HepG2 (cell line): ENCODE data around the gene FKBP1A. TPM values are rescaled to one million over a fixed set of nuclear protein-coding genes. Genes with fewer than 3 reads are reported as not detected.

Experiments
- DMTF1 ChIP-seq: sonication (generic); formaldehyde crosslinking; IDR thresholded peaks from 2 replicates; pipeline ENCODE4 v1.4.0; 2020; ENCODE audit warnings: mild to moderate bottlenecking, missing genetic modification reagents
- DPF2 ChIP-seq: sonication (generic); formaldehyde crosslinking; IDR thresholded peaks from 2 replicates; pipeline ENCODE4 v1.4.0; 2020; ENCODE audit warnings: mild to moderate bottlenecking, low read depth, missing genetic modification reagents, borderline replicate concordance
- FOXK1 ChIP-seq: sonication (generic); formaldehyde crosslinking; IDR thresholded peaks from 2 replicates; pipeline ENCODE4 v1.4.0; 2020; ENCODE audit warnings: low read depth, missing genetic modification reagents, borderline replicate concordance
- GRHL1 ChIP-seq: sonication (generic); formaldehyde crosslinking; conservative IDR thresholded peaks from 2 replicates; pipeline ENCODE4 v1.8.0; 2022; ENCODE audit warnings: missing genetic modification reagents
- HDAC2 ChIP-seq: sonication (generic); formaldehyde crosslinking; IDR thresholded peaks from 2 replicates; pipeline ENCODE4 v1.4.0; 2020; ENCODE audit warnings: missing genetic modification reagents
- IRF1 ChIP-seq: sonication (generic); formaldehyde crosslinking; IDR thresholded peaks from 2 replicates; pipeline ENCODE4 v1.4.0; 2020; ENCODE audit warnings: low read depth, mild to moderate bottlenecking, missing genetic modification reagents
- MATR3 ChIP-seq: sonication (generic); formaldehyde crosslinking; IDR thresholded peaks from 2 replicates; pipeline ENCODE4 v1.4.0; 2020; ENCODE audit warnings: missing genetic modification reagents
- NCOA2 ChIP-seq: sonication (generic); formaldehyde crosslinking; IDR thresholded peaks from 2 replicates; pipeline ENCODE4 v1.8.0; 2022; ENCODE audit warnings: inconsistent platforms
- TEAD3 ChIP-seq: optimal IDR thresholded peaks from 2 replicates; pipeline ENCODE3; 2016; ENCODE audit warnings: borderline replicate concordance
- ZMYM3 ChIP-seq: sonication (generic); formaldehyde crosslinking; IDR thresholded peaks from 2 replicates; pipeline ENCODE4 v1.5.1; 2020; ENCODE audit warnings: mild to moderate bottlenecking, missing genetic modification reagents
- ZNF136 ChIP-seq: sonication (generic); formaldehyde crosslinking; IDR thresholded peaks from 2 replicates; pipeline ENCODE4 v1.8.1; 2022; ENCODE audit warnings: low read depth, mild to moderate bottlenecking, moderate library complexity, missing genetic modification reagents
- ZNF17 ChIP-seq: sonication (generic); formaldehyde crosslinking; IDR thresholded peaks from 2 replicates; pipeline ENCODE4 v1.5.0; 2020; ENCODE audit warnings: mild to moderate bottlenecking, missing genetic modification reagents
- ZNF224 ChIP-seq: sonication (generic); formaldehyde crosslinking; IDR thresholded peaks from 2 replicates; pipeline ENCODE4 v1.5.0; 2020; ENCODE audit warnings: mild to moderate bottlenecking, missing genetic modification reagents
- ZNF253 ChIP-seq: sonication (generic); formaldehyde crosslinking; IDR thresholded peaks from 2 replicates; pipeline ENCODE4 v1.8.0; 2022; ENCODE audit warnings: mild to moderate bottlenecking, missing genetic modification reagents, borderline replicate concordance
- ZNF530 ChIP-seq: sonication (generic); formaldehyde crosslinking; IDR thresholded peaks from 2 replicates; pipeline ENCODE4 v1.5.0; 2020; ENCODE audit warnings: low read depth, mild to moderate bottlenecking, missing genetic modification reagents
- ZNF646 ChIP-seq: sonication (generic); formaldehyde crosslinking; IDR thresholded peaks from 2 replicates; pipeline ENCODE4 v1.9.0; 2021; ENCODE audit warnings: mild to moderate bottlenecking, missing genetic modification reagents
- ZNF7 ChIP-seq: IDR thresholded peaks from 2 replicates; pipeline ENCODE4 v1.6.1; 2016; ENCODE audit warnings: missing biosample characterization, missing genetic modification reagents
- ZNF709 ChIP-seq: sonication (generic); formaldehyde crosslinking; IDR thresholded peaks from 2 replicates; pipeline ENCODE4 v1.5.0; 2020; ENCODE audit warnings: mild to moderate bottlenecking, missing genetic modification reagents
- polyA plus RNA-seq, 8 experiments: library from polyadenylated mRNA; depleted of rRNA in 3 of 8; stranded (reverse) in 7 of 8; unstranded in 1 of 8; fragments of >200 nt; fragmentation: Illumina TruSeq in 4 of 8; extraction: Trizol in 4 of 8; gene quantifications; 2 replicates each; pipeline versions ENCODE4 v1.2.1 to v1.2.3, GENCODE V29; 2011 to 2016; ENCODE audit warnings: low read depth in 4 of 8, missing spikeins in 1 of 8, mixed read lengths in 1 of 8; ENCODE audit not compliant: insufficient read depth in 1 of 8
- total RNA-seq, 5 experiments: library from RNA; depleted of rRNA; stranded (reverse); fragments of >200 nt; fragmentation: Illumina TruSeq; extraction: Trizol; gene quantifications; 2 replicates each; pipeline ENCODE4 v1.2.3, GENCODE V29; 2016; ENCODE audit warnings: low read depth in 1 of 5

FKBP1A gene
- total and polyA plus RNA-seq, 2 of the 13 experiments (the other 11 are each of a cell fraction or from before 2014, with no cell fraction given), result 119 to 468 TPM

- TF ChIP-seq ZNF224 (CRISPR knock-in tag) (peak; percentile 95; the same call in 1 of the 2 replicates), MATR3 (CRISPR knock-in tag) (no peak), DPF2 (CRISPR knock-in tag) (no peak; the same call in 1 of the 2 replicates), ZNF136 (CRISPR knock-in tag) (peak; percentile 99), ZNF530 (CRISPR knock-in tag) (no peak), ZNF17 (CRISPR knock-in tag) (no peak), FOXK1 (CRISPR knock-in tag) (peak; percentile 84; the same call in 1 of the 2 replicates), HDAC2 (CRISPR knock-in tag) (peak; percentile 69), DMTF1 (CRISPR knock-in tag) (peak; percentile 77; the same call in 1 of the 2 replicates), TEAD3 (CRISPR knock-in tag) (peak; percentile 31), ZNF709 (CRISPR knock-in tag) (peak; percentile 97), ZMYM3 (CRISPR knock-in tag) (no peak; the same call in 1 of the 2 replicates), ZNF646 (CRISPR knock-in tag) (no peak), NCOA2 (CRISPR knock-in tag) (peak; percentile 73), ZNF253 (CRISPR knock-in tag) (no peak), GRHL1 (CRISPR knock-in tag) (no peak), IRF1 (no peak), ZNF7 (CRISPR knock-in tag) (0 out of 2 replicates have a peak, but pooled peaks have one; percentile 5)
These were observed 67.5 kb downstream of the FKBP1A start (continued) for GRCh38 chr20:1325173-1326030.
